ENCODE data around the gene BZW2. TPM values are rescaled to one million over a fixed set of nuclear protein-coding genes. Genes with fewer than 3 reads are reported as not detected.

BZW2 gene
- polyA plus RNA-seq, 3 donors, result 19.0 to 45.2 (median 36.4) TPM

- H3K27ac Mint-ChIP-seq, result peak overlapping the region in 1 of 7 donors; percentile 52
- TF ChIP-seq, protein P1, sequence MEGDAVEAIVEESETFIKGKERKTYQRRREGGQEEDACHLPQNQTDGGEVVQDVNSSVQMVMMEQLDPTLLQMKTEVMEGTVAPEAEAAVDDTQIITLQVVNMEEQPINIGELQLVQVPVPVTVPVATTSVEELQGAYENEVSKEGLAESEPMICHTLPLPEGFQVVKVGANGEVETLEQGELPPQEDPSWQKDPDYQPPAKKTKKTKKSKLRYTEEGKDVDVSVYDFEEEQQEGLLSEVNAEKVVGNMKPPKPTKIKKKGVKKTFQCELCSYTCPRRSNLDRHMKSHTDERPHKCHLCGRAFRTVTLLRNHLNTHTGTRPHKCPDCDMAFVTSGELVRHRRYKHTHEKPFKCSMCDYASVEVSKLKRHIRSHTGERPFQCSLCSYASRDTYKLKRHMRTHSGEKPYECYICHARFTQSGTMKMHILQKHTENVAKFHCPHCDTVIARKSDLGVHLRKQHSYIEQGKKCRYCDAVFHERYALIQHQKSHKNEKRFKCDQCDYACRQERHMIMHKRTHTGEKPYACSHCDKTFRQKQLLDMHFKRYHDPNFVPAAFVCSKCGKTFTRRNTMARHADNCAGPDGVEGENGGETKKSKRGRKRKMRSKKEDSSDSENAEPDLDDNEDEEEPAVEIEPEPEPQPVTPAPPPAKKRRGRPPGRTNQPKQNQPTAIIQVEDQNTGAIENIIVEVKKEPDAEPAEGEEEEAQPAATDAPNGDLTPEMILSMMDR (IDR thresholded peaks at IDR 0.05), result no peak
- Histone ChIP-seq H4K20me1 (ENCODE audit: insufficient read depth, low read length) (no peaks in the 10 kb centered on the region), H3K27me3 (ENCODE audit: control insufficient read depth in 2 of 2, insufficient read depth in 2 of 2, low read length in 2 of 2) (no peaks in the 10 kb centered on the region), H3K4me2 (replicated peaks; ENCODE audit: extremely low read depth, low read length, poor library complexity, severe bottlenecking) (no peak overlapping the region), H3K9ac (ENCODE audit: insufficient read depth, low read length, poor library complexity, severe bottlenecking) (no peak overlapping the region), H3K36me3 (replicated peaks in 1 of 2; ENCODE audit: control insufficient read depth in 1 of 2, insufficient read depth in 2 of 2, low read length in 2 of 2) (peaks cover 72 to 98% of the 10 kb centered on the region in 2 donors), H3K27ac (ENCODE audit: low read depth in 1 of 2, low read length in 2 of 2) (no peak overlapping the region), H3K4me3 (replicated peaks in 1 of 3; ENCODE audit: low read depth in 2 of 3, low read length in 3 of 3) (no peak overlapping the region), H2AFZ (ENCODE audit: insufficient read depth, low read depth, low read length, poor library complexity, severe bottlenecking) (no peak overlapping the region), H3K79me2 (ENCODE audit: insufficient read depth, low read length) (no peaks in the 10 kb centered on the region), H3K4me1 (ENCODE audit: control insufficient read depth in 1 of 2, insufficient read depth in 2 of 2, low read length in 2 of 2) (no peaks in the 10 kb centered on the region), H3K9me3 (replicated peaks in 1 of 2; ENCODE audit: control insufficient read depth in 1 of 2, insufficient read depth in 1 of 2, low read length in 2 of 2) (no peaks in the 10 kb centered on the region)
- peaks cover 67 to 70% of the 10 kb centered on the region in 2 donors for H3K36me3 Mint-ChIP-seq
- WGBS (ENCODE audit: insufficient coverage), result 92% methylated on average over 2 of the region's 3 CpGs
- no peak overlapping the region for H3K4me3 Mint-ChIP-seq
- intact Hi-C loops (cut with micrococcal nuclease), result no loop called here
- DNase-seq, result no peak
- no peaks in the 10 kb centered on the region for H3K4me1 Mint-ChIP-seq
- H3K9me3 Mint-ChIP-seq, result no peaks in the 10 kb centered on the region
- H3K27me3 Mint-ChIP-seq (ENCODE audit: low read depth in 3 of 3), result no peaks in the 10 kb centered on the region
These were observed 52.4 kb downstream of the BZW2 start for GRCh38 chr7:16698200-16698905.

- Mint-ChIP-seq H3K27me3 (ENCODE audit: low read depth in 3 of 3) (peaks cover 0 to 1% (median 0%) of the 10 kb centered on the region in 3 donors), H3K9me3 (no peaks in the 10 kb centered on the region), H3K27ac (no peak overlapping the region), H3K4me3 (no peak overlapping the region), H3K36me3 (peaks cover 59 to 66% of the 10 kb centered on the region in 2 donors), H3K4me1 (no peaks in the 10 kb centered on the region)
- no peaks in the 10 kb centered on the region for H3K4me1 ChIP-seq (ENCODE audit: control insufficient read depth in 1 of 2, insufficient read depth in 2 of 2, low read length in 2 of 2)
- TF ChIP-seq, protein P1 (IDR thresholded peaks at IDR 0.05), result no peak
- H3K9ac ChIP-seq (ENCODE audit: insufficient read depth, low read length, poor library complexity, severe bottlenecking), result no peak overlapping the region
- H3K4me3 ChIP-seq (replicated peaks in 1 of 3; ENCODE audit: low read depth in 2 of 3, low read length in 3 of 3), result no peak overlapping the region
- no peak overlapping the region for H2AFZ ChIP-seq (ENCODE audit: insufficient read depth, low read depth, low read length, poor library complexity, severe bottlenecking)
- H4K20me1 ChIP-seq (ENCODE audit: insufficient read depth, low read length), result no peaks in the 10 kb centered on the region
- no peaks in the 10 kb centered on the region for H3K27me3 ChIP-seq (ENCODE audit: control insufficient read depth in 2 of 2, insufficient read depth in 2 of 2, low read length in 2 of 2)
- H3K4me2 ChIP-seq (replicated peaks; ENCODE audit: extremely low read depth, low read length, poor library complexity, severe bottlenecking), result no peak overlapping the region
- H3K9me3 ChIP-seq (replicated peaks in 1 of 2; ENCODE audit: control insufficient read depth in 1 of 2, insufficient read depth in 1 of 2, low read length in 2 of 2), result no peaks in the 10 kb centered on the region
- H3K27ac ChIP-seq (ENCODE audit: low read depth in 1 of 2, low read length in 2 of 2), result no peak overlapping the region
- H3K36me3 ChIP-seq (replicated peaks in 1 of 2; ENCODE audit: control insufficient read depth in 1 of 2, insufficient read depth in 2 of 2, low read length in 2 of 2), result peaks cover 67 to 93% of the 10 kb centered on the region in 2 donors
- intact Hi-C loops (cut with micrococcal nuclease), result no loop called here
- DNase-seq, result no peak
- no peaks in the 10 kb centered on the region for H3K79me2 ChIP-seq (ENCODE audit: insufficient read depth, low read length)
These were observed 56.5 kb downstream of the BZW2 start for GRCh38 chr7:16702441-16702840.
